BJ (cell line): Measurements from ENCODE around the gene CTCF. TPM values are rescaled to one million over a fixed set of nuclear protein-coding genes. Genes with fewer than 3 reads are reported as not detected.

Source experiments
- CTCF ChIA-PET: fragments of 350-600 bp; formaldehyde crosslinking; extraction: SDS; loops from one replicate; lab custom pipeline; 2021; ENCODE audit warnings: antibody characterized with exemption, inconsistent platforms; lab: Yijun Ruan, JAX
- POLR2A ChIA-PET: fragments of 300-600 bp; sonication (Branson Sonifier 250); formaldehyde crosslinking; extraction: SDS; loops from one replicate; lab custom pipeline; 2021; ENCODE audit warnings: antibody characterized with exemption; lab: Charles Lee
- DNase-seq: peaks from one replicate; pipeline ENCODE4 v3.0.0-alpha.2; 2011; ENCODE audit warnings: low read depth
- H3K27me3 ChIP-seq: 2 replicates; pipeline ENCODE4 v1.6.0; 2011; ENCODE audit warnings: low read length; ENCODE audit not compliant: control insufficient read depth, insufficient read depth
- H3K36me3 ChIP-seq: 2 replicates; pipeline ENCODE4 v1.5.1; 2011; ENCODE audit warnings: low read length; ENCODE audit not compliant: control insufficient read depth, insufficient read depth
- H3K4me3 ChIP-seq: 2 replicates; pipeline ENCODE4 v1.5.1; 2011; ENCODE audit warnings: low read depth, mild to moderate bottlenecking, control low read depth, low read length
- CTCF ChIP-seq: IDR thresholded peaks from 2 replicates; pipeline ENCODE4 v1.5.1; 2011; ENCODE audit warnings: low read depth, mild to moderate bottlenecking, control low read depth, inconsistent platforms, low read length, moderate library complexity; ENCODE audit not compliant: insufficient read depth
- polyA plus RNA-seq: library from polyadenylated mRNA; depleted of rRNA; stranded (reverse); fragments of >200 nt; gene quantifications from 2 replicates; pipeline ENCODE4 v1.2.3, GENCODE V29; 2011

The CTCF gene
- polyA plus RNA-seq, 1 experiment, result 20.9 TPM

GRCh38 chr16:67669499-67670101, 107.3 kb downstream of the CTCF start:
- CTCF ChIA-PET, result interaction anchor here (0.9 to 12.1 kb wide), 14 partner anchors 14 to 259 kb away, joined by 3 to 208 read pairs (median 4); partner anchors contain the start of gene GFOD2
- POLR2A ChIA-PET, result no interaction called here
- DNase-seq, result no peak
- Histone ChIP-seq H3K27me3 (no peaks in the 10 kb centered on the region), H3K36me3 (no peaks in the 10 kb centered on the region), H3K4me3 (no peak overlapping the region)
- TF ChIP-seq CTCF, result no peak

- H3K4me3 ChIP-seq, result no peak overlapping the region
- ChIA-PET POLR2A (no interaction called here), CTCF (interaction anchor here (0.6 to 12.1 kb wide), 44 partner anchors 9 to 389 kb away, joined by 3 to 208 read pairs (median 5); partner anchors contain the start of genes CARMIL2, CTCF, GFOD2 and NRN1L)
- DNase-seq, result no peak
- H3K27me3 ChIP-seq, result no peaks in the 10 kb centered on the region
- no peak for TF ChIP-seq CTCF
- 0 out of 2 replicates have a peak, but pooled peaks cover 3% of the 10 kb centered on the region for H3K36me3 ChIP-seq
Measured at GRCh38 chr16:67672306-67672705, 110.0 kb downstream of the CTCF start.

DNA sequence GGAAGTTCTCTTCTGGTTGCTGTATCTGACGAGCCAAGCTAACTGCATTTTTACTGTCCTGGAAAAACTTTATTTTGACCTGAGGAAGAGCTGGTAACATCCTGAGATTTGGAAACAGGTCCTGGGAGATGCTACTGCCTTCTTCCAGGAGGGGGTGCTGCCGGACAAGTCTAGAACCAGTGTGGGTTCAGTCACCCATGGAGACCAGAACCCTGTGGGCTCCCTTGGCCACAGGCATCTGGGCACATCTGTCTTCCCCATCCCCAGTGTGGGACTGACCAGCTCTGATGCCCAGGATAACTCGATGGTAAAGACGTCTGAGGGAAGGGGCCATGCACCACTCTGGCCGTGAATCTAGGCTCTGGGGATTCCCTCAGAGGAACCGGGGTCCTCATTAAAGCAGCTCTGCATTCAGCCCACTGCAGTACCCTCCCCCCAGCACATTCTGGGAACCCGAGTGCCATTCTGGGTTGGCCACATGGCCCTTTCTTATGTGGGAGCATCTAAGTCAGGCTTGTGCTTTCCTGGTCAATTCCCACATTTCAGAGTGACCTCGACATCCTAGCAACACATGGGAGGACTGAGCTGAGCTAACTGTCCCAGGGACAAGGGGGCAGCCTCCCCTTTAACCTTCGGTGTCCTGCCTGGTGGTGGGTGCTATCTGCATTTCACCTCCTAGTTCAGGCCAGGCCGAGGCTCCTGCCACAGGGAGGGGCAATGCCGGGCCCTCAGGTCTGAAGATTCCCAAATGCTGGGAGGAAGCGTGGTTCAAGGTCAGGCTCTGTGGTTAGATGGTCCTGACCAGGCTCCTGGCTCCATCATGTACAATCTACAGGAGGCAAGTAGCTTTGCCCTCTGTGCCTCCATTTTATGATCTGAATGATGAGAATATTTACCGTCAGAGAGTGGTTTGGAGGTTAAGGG, 110.7 kb downstream of the CTCF start:
- ChIA-PET POLR2A (no interaction called here), CTCF (interaction anchor here (0.5 to 12.1 kb wide), 46 partner anchors 9 to 389 kb away, joined by 3 to 208 read pairs (median 5); partner anchors contain the start of genes CARMIL2, CTCF, GFOD2 and NRN1L)
- peak; percentile 89 for TF ChIP-seq CTCF
- Histone ChIP-seq H3K27me3 (no peaks in the 10 kb centered on the region), H3K36me3 (0 out of 2 replicates have a peak, but pooled peaks cover 3% of the 10 kb centered on the region), H3K4me3 (no peak overlapping the region)
- DNase-seq, result no peak

- POLR2A ChIA-PET, result no interaction called here
Measured at GRCh38 chr16:67673712-67674580, 111.6 kb downstream of the CTCF start.

More at GRCh38 chr16:67673712-67674580, 111.6 kb downstream of the CTCF start:
- H3K36me3 ChIP-seq, result 0 out of 2 replicates have a peak, but pooled peaks cover 3% of the 10 kb centered on the region
- no peak overlapping the region for H3K4me3 ChIP-seq
- no peak for DNase-seq
- H3K27me3 ChIP-seq, result no peaks in the 10 kb centered on the region
- TF ChIP-seq CTCF, result no peak
- CTCF ChIA-PET, result interaction anchor here (0.6 to 12.1 kb wide), 18 partner anchors 8 to 633 kb away, joined by 3 to 208 read pairs (median 6); partner anchors contain the start of genes CTCF, GFOD2, PSMB10 and RANBP10
